WTC11 (cell line): ENCODE data around the gene SPAG9.

Source experiments
- RELA ChIP-seq: sonication (generic); formaldehyde crosslinking; IDR thresholded peaks from 2 replicates; pipeline ENCODE4 v1.8.1; 2022; ENCODE audit warnings: missing genetic modification reagents, mild to moderate bottlenecking, borderline replicate concordance
- ZNF138 ChIP-seq: sonication (generic); formaldehyde crosslinking; conservative IDR thresholded peaks from 2 replicates; pipeline ENCODE4 v1.8.1; 2022; ENCODE audit warnings: mild to moderate bottlenecking, moderate library complexity, missing genetic modification reagents
- ZNF219 ChIP-seq: sonication (generic); formaldehyde crosslinking; IDR thresholded peaks from 2 replicates; pipeline ENCODE4 v1.8.0; 2023; ENCODE audit warnings: missing genetic modification reagents, mild to moderate bottlenecking, borderline replicate concordance
- ZNF317 ChIP-seq: sonication (generic); formaldehyde crosslinking; IDR thresholded peaks from 2 replicates; pipeline ENCODE4 v1.8.1; 2023; ENCODE audit warnings: low read depth, mild to moderate bottlenecking, moderate library complexity, missing genetic modification reagents, borderline replicate concordance
- ZNF416 ChIP-seq: fragments of 250-450 bp; sonication (Bioruptor Pico); IDR thresholded peaks from 2 replicates; pipeline ENCODE4 v1.9.0; 2021; ENCODE audit warnings: mild to moderate bottlenecking, inconsistent platforms
- ZNF512 ChIP-seq: sonication (generic); formaldehyde crosslinking; IDR thresholded peaks from 2 replicates; pipeline ENCODE4 v1.8.1; 2022; ENCODE audit warnings: missing genetic modification reagents, borderline replicate concordance
- TF ChIP-seq, protein P1 (sequence below): fragments of 200-600 bp; IDR thresholded peaks from 2 replicates; pipeline ENCODE4 v1.8.0; 2022; ENCODE audit warnings: antibody characterized with exemption

DNA sequence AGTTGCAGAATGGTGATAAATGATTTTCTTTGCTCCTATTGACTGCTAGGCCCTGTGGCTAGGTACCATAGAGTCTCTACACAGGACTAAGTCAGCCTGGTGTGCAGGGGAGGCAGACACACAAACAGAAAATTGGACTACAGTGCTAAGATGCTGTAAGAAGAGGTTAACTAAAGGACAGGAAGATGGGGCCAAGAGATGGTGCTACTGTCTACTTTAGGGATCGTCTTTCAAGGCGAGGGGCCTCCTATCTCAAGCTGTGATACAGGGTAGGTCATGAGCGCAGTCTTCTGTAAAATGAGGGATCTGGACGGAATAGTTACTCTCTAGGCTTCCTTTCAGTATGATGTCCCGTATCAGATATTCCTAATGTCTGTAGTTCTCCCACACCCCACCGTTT lies 33.5 kb upstream of the SPAG9 start:
- TF ChIP-seq ZNF219 (no peak), RELA (CRISPR knock-in tag) (no peak), ZNF138 (CRISPR knock-in tag) (no peak), ZNF512 (CRISPR knock-in tag) (no peak), ZNF317 (CRISPR knock-in tag) (no peak), ZNF416 (CRISPR knock-in tag) (no peak)
- TF ChIP-seq, protein P1, sequence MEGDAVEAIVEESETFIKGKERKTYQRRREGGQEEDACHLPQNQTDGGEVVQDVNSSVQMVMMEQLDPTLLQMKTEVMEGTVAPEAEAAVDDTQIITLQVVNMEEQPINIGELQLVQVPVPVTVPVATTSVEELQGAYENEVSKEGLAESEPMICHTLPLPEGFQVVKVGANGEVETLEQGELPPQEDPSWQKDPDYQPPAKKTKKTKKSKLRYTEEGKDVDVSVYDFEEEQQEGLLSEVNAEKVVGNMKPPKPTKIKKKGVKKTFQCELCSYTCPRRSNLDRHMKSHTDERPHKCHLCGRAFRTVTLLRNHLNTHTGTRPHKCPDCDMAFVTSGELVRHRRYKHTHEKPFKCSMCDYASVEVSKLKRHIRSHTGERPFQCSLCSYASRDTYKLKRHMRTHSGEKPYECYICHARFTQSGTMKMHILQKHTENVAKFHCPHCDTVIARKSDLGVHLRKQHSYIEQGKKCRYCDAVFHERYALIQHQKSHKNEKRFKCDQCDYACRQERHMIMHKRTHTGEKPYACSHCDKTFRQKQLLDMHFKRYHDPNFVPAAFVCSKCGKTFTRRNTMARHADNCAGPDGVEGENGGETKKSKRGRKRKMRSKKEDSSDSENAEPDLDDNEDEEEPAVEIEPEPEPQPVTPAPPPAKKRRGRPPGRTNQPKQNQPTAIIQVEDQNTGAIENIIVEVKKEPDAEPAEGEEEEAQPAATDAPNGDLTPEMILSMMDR: no peak
